Ishikawa (cell line): Measurements from ENCODE around the gene L1TD1.

ENCODE experiments used
- CEBPB ChIP-seq: IDR thresholded peaks from 2 replicates; pipeline ENCODE4 v1.6.1; 2012
- CREB1 ChIP-seq: IDR thresholded peaks from 2 replicates; pipeline ENCODE4 v1.6.1; 2012; ENCODE audit warnings: low read depth
- EGR1 ChIP-seq: IDR thresholded peaks from 2 replicates; pipeline ENCODE4 v1.6.1; 2012
- EP300 ChIP-seq: IDR thresholded peaks from 2 replicates; pipeline ENCODE4 v1.6.1; 2012; ENCODE audit warnings: borderline replicate concordance
- FOXM1 ChIP-seq: IDR thresholded peaks from 2 replicates; pipeline ENCODE4 v1.6.1; 2012; ENCODE audit warnings: low read depth, borderline replicate concordance
- NFIC ChIP-seq: IDR thresholded peaks from 2 replicates; pipeline ENCODE4 v1.6.1; 2012
- RAD21 ChIP-seq: IDR thresholded peaks from 2 replicates; pipeline ENCODE4 v1.6.1; 2012; ENCODE audit warnings: low read depth
- TAF1 ChIP-seq: IDR thresholded peaks from 2 replicates; pipeline ENCODE4 v1.6.1; 2012; ENCODE audit warnings: low read depth, mild to moderate bottlenecking
- TCF12 ChIP-seq: IDR thresholded peaks from 2 replicates; pipeline ENCODE4 v1.6.1; 2012; ENCODE audit warnings: low read depth
- TEAD4 ChIP-seq: IDR thresholded peaks from 2 replicates; pipeline ENCODE4 v1.6.1; 2012
- YY1 ChIP-seq: IDR thresholded peaks from 2 replicates; pipeline ENCODE4 v1.6.1; 2012; ENCODE audit warnings: low read depth
- ZBTB7A ChIP-seq: IDR thresholded peaks from 2 replicates; pipeline ENCODE4 v1.6.1; 2012; ENCODE audit warnings: low read depth
- TF ChIP-seq, protein P1 (sequence below): IDR thresholded peaks from 2 replicates; pipeline ENCODE4 v1.6.1; 2012
- TF ChIP-seq, protein P2 (sequence below): IDR thresholded peaks from 2 replicates; pipeline ENCODE4 v1.6.1; 2012; ENCODE audit warnings: low read depth, mild to moderate bottlenecking
- TF ChIP-seq, protein P3 (sequence below): IDR thresholded peaks from 2 replicates; pipeline ENCODE4 v1.6.1; 2012

L1TD1 gene

DNA sequence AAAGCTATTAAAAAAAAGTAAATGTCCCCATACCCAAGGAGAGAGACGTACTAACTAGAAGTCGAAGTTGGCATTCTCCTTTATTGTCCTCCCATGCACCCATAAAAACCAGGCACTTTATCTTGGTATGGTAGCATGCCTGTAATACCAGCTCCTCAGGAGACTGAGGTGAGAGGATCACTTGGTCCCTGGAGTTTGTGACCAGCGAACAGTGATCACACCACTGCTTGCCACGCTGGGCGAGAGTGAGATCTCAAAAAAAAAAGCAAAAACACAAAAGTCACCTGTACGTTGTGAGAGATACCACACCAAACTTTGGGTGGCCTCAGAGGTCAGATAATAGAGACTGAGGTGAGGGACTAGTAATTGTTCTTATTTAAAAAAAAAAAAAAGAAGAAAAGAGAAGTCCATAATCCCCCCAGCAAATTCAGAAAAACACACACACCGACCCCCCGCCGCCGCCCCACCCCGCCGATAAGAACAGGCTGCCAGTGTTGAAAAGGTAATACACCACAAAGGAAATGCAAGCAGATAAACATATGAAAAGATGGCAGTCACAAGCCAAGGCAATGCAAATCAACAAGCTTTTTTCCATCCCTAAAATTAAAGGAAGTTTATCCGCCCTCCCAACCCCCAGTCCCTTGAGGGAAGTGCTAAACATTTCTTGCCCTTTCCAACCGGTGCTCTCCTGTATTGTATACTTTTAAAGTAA, 3.6 kb downstream of the L1TD1 start:
- no peak for TF ChIP-seq CEBPB
- TF ChIP-seq YY1, result no peak
- TF ChIP-seq TCF12, result no peak
- TF ChIP-seq NFIC, result no peak
- TF ChIP-seq ZBTB7A, result no peak
- TF ChIP-seq, protein P1, sequence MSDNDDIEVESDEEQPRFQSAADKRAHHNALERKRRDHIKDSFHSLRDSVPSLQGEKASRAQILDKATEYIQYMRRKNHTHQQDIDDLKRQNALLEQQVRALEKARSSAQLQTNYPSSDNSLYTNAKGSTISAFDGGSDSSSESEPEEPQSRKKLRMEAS, result no peak
- no peak for TF ChIP-seq TEAD4
- no peak for TF ChIP-seq EP300
- TF ChIP-seq, protein P2, sequence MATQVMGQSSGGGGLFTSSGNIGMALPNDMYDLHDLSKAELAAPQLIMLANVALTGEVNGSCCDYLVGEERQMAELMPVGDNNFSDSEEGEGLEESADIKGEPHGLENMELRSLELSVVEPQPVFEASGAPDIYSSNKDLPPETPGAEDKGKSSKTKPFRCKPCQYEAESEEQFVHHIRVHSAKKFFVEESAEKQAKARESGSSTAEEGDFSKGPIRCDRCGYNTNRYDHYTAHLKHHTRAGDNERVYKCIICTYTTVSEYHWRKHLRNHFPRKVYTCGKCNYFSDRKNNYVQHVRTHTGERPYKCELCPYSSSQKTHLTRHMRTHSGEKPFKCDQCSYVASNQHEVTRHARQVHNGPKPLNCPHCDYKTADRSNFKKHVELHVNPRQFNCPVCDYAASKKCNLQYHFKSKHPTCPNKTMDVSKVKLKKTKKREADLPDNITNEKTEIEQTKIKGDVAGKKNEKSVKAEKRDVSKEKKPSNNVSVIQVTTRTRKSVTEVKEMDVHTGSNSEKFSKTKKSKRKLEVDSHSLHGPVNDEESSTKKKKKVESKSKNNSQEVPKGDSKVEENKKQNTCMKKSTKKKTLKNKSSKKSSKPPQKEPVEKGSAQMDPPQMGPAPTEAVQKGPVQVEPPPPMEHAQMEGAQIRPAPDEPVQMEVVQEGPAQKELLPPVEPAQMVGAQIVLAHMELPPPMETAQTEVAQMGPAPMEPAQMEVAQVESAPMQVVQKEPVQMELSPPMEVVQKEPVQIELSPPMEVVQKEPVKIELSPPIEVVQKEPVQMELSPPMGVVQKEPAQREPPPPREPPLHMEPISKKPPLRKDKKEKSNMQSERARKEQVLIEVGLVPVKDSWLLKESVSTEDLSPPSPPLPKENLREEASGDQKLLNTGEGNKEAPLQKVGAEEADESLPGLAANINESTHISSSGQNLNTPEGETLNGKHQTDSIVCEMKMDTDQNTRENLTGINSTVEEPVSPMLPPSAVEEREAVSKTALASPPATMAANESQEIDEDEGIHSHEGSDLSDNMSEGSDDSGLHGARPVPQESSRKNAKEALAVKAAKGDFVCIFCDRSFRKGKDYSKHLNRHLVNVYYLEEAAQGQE, result no peak
- no peak for TF ChIP-seq CREB1
- no peak for TF ChIP-seq EGR1
- TF ChIP-seq RAD21, result no peak
- TF ChIP-seq, protein P3, sequence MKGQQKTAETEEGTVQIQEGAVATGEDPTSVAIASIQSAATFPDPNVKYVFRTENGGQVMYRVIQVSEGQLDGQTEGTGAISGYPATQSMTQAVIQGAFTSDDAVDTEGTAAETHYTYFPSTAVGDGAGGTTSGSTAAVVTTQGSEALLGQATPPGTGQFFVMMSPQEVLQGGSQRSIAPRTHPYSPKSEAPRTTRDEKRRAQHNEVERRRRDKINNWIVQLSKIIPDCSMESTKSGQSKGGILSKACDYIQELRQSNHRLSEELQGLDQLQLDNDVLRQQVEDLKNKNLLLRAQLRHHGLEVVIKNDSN, result no peak

DNA sequence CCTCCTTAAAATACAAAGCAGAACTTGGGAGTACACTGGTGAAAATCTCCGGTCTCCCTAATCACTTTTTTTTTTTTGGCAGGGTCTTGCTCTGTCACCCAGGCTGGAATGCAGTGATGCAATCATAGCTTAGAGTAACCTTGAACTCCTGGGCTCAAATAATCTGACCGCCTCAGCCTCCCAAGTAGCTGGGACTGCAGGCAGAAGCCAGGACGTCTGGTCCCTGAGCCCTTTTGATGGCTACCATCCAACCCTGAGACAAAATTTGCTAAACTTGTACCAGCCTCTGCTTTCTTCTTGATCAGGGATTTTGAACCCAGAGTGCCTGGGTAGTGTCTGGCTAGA, 4.1 kb downstream of the L1TD1 start:
- no peak for TF ChIP-seq TAF1
- no peak for TF ChIP-seq FOXM1
- no peak for TF ChIP-seq NFIC
- TF ChIP-seq CEBPB, result peak; percentile 87
- TF ChIP-seq EGR1, result no peak
- TF ChIP-seq TEAD4, result peak; percentile 46

DNA sequence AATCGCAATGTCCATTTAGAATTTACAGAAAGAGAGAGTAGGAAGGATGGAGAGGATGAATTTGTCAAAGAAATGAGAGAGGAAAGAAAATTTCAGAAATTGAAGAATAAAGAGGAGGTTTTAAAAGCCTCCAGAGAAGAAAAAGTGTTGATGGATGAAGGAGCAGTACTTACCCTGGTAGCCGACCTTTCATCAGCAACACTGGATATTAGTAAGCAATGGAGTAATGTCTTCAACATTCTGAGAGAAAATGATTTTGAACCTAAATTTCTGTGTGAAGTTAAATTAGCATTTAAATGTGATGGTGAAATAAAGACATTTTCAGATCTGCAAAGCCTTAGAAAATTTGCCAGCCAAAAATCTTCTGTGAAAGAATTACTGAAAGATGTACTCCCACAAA, 12.5 kb downstream of the L1TD1 start:
- no peak for TF ChIP-seq TAF1
- no peak for TF ChIP-seq NFIC
- no peak for TF ChIP-seq TCF12
- TF ChIP-seq CREB1, result no peak
- TF ChIP-seq TEAD4, result no peak
- no peak for TF ChIP-seq YY1
- TF ChIP-seq EP300, result no peak
- TF ChIP-seq, protein P2, result no peak
- TF ChIP-seq ZBTB7A, result no peak
- TF ChIP-seq RAD21, result no peak
- TF ChIP-seq, protein P1, result no peak
- TF ChIP-seq EGR1, result no peak

DNA sequence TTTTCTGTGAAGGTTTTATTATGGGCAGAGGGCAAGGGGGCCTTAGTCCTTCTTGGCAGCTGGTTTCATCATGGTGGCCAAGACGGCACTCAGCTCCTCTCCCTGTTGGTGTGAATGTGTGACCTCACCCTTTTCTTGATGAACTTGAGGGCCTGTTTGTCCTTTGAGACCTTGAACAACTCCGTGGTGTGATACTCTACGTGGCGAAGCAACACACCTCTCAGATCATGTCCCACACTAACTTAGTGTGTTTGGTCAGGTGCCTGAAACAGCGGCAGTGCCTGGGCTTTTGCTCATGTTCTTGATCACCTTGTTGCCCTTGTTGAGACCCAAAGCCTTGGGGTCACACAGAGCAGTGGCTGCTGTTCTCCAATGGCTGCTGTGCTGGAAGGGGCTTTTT, 13.4 kb downstream of the L1TD1 start:
- no peak for TF ChIP-seq TEAD4

DNA sequence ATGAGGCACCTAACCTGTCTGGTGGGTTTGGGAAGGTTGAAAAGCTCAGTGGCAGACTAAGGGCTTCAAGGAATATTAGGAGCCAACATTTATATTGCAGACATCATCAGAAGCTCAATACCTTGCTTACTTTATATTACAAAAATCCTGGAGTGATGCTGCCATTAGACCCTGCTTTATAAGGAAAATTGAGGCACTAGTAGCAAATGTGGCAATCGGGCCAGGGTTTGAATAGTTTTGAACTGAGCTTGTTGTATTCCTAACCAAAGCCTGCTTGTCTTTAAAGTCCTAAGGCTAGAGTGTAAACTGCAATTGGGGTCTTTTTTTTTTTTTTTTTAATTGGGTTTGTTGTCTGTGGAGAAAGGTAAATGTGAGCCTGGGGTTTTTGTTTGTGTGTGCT, 14.3 kb downstream of the L1TD1 start:
- no peak for TF ChIP-seq CREB1
- TF ChIP-seq, protein P1, result no peak
- TF ChIP-seq RAD21, result no peak
- no peak for TF ChIP-seq TCF12
- TF ChIP-seq, protein P2, result no peak
- TF ChIP-seq, protein P3, result no peak
- no peak for TF ChIP-seq YY1
- no peak for TF ChIP-seq FOXM1
- no peak for TF ChIP-seq EP300
- no peak for TF ChIP-seq NFIC
- no peak for TF ChIP-seq EGR1
- TF ChIP-seq TAF1, result no peak
- TF ChIP-seq TEAD4, result no peak
- no peak for TF ChIP-seq CEBPB
- TF ChIP-seq ZBTB7A, result no peak
